ENCODE results near the gene IGFL1.
"Not testable (repeated sequence)": the region's sequence is repeated elsewhere in the genome, so short reads cannot be mapped to it uniquely, and the experiment has no call there.

Gene IGFL1

DNA sequence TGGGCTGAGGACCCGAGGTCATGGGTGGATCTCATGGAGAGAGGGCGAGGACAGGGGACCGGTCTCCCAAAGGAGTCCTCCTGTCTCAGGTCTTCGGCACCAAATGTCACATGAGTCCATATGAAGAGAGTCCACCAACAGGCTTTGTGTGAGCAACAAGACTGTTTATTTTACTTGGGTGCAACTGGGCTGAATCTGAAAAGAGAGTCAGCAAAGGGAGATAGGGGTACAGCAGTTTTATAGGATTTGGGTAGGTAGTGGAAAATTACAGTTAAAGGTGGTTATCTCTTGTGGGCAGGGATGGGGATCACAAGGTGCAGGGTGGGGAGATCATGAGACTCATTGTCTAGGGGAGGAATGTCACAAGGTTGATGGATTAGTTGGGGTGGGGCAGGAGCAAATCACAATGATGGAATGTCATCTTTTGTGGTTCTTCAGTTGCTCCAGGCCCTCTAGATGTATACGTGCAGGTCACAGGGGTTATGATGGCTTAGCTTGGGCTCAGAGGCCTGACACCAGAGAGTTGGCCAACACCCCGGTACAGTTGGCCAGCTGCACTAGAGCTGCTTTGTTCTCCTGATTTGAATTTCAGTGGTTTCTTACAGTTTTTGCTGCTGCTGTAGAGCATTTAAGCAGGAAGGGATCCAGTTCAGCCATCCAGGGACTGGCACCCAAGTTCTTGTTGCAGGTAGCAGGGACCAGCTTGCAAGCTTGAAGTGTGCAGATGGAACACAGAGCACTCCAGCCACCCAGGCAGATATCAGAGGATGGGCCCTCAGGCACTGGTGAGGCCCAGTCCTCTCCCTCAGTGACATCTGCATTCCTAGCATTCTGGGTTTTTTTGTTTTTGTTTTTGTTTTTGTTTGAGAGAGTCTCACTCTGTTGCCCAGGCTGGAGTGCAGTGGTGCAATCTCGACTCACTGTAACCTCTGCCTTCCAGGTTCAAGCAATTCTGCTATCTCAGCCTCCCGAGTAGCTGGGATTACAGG, 26.4 kb upstream of the IGFL1 start:
- no peak for DNase-seq

DNA sequence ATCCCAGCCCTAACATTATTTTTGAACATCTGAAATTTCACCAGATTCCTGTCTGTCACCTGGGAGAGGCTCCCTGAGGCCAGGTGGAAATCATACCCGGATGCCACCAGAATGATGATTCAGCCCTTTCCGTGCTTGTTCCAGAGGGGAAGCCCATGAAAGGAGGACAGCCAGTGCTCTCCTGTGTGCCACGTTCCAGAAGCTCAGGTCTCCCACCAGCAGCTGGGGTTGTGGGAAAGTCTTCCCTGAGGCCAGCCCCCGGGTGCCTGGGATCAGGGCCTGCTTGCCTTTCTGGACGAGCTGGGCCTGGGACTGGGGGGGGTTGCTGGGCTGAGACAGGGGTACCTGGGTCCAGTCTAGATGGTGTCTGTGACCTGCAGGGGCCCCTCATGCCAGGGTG, 25.5 kb upstream of the IGFL1 start:
- no peak for DNase-seq

DNA sequence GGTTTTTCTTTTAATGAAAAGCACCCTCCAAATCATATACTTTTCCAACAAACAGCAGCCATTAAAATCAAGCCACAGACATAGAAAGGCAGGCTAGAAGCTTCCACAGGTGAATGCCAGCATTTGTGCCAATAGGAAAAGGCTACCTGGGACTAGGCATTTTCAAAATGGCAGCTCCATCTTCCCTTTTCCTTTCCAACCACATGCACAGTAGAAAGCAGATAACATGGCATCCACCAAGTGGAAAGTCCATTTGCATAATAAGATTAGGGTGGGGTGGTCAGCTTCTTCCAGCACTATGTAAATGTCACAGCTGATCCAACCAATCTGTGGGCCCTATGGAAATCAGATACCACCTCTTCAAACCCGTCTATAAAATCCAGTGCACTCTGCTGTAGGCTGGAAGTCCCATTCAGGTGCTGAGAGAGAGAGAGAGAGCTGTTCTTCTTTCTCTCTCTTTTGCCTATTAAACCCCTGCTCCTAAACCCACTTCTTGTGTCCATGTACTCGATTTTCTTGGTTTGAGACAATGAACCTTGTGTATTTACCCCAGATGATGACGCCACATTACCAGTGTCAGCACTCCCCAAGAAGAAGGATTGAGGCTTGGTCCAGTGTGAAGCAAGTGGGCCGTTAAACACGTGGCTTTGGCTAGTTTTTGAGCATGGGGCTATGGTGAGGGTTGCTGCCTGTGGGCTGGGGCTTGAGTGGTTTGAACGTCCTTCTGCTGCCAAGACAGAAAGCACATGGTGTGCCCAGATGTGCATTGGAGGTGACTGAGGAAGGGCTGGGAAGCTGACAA, 24.2 kb upstream of the IGFL1 start:
- DNase-seq: no peak

DNA sequence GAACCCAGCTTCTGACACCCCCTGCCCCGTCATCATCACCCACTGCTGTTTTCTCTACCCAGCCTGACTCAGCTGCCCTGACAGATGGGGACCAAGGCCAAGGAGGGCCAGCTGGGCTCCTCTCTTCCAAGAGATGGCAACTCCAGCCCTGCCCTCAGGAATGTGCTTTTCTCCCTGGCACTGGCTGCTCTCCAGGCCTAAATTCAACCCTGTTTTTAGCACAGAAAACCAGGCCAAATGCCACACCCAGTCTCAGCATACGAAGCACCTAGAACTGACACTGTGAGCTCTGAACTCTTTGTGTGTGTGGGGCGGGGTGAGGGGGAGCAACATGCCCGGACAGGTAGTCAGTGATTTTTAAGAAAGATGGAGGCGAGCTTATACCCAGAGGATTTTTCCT, 23.4 kb upstream of the IGFL1 start:
- DNase-seq: no peak

DNA sequence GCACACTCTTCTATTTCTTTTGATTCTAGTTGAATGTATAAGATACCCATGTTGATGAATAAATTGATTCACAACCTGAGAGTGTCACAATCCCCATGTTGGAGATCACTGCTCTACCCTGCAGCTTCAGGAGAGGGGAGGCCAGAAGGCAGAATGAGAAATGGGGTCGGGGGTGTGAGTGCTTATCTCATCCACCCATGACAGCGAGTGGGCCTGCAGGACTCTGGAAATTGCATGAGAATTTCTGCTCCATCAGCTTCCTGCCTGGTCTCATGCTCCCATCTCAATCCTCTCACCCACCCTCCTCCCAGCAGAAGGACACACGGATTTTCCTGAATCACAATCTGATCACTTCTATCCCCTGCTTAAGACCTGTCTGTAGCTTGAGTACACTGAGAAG, 22.9 kb upstream of the IGFL1 start:
- no peak for DNase-seq

- not testable (repeated sequence) for DNase-seq
These were observed 21.7 kb upstream of the IGFL1 start for GRCh38 chr19:46207858-46208257.

DNA sequence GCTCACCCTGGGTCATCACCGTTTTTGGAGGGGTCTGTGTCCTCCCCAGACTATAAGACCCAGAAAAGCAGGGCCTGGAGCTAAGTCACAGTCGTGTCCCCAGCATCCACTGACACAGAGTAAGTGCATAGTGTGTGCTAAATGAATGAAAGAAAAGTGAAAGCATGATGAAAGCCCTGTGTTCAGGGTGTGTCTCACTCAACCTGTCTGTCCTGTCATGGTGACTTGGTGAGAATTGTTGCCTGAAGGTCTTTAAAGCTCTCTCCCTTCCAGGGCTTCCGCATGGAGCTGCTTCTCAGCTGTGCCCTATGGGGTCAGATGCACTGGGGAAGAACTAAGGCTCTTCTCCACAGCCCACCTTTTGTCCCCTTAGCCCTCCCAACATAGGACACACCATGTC, 20.5 kb upstream of the IGFL1 start:
- no peak for DNase-seq

DNA sequence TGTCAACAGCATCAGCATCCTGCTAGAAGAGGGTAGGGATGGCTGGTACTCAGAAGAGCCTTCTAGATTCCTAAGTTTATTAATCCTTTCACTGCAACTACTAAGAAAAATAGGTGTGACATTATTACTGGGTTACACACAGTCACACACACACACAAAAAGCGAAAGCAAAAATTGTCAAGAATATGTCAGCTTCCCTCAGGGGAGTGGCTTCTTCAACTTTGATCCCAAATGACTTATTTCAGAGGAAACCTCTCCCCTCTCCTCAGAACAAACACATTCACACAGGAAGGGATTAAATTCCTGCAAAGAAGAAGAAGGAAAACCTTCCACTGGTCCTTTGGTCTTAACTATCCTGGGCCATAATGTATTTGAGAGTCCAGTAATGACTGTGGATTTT, 20.1 kb upstream of the IGFL1 start:
- no peak for DNase-seq

DNA sequence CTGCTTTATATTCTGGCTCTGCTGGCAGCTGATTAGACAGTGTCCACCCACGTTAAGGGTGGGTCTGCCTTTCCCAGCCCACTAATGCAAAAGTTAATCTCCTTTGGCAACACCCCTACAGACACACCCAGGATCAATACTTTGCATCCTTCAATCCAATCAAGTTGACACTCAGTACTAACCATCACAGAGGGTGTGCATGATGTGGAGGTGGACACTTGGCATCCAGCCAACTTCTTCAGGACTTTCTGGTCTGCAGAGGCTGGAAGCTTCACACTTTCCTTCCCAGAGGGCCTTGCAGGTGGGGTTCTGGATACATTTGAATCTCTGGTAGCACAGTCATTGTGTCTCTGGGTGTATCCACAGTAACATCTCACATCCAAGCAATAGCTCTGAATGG, 18.9 kb upstream of the IGFL1 start:
- peak; percentile 17 for DNase-seq

DNA sequence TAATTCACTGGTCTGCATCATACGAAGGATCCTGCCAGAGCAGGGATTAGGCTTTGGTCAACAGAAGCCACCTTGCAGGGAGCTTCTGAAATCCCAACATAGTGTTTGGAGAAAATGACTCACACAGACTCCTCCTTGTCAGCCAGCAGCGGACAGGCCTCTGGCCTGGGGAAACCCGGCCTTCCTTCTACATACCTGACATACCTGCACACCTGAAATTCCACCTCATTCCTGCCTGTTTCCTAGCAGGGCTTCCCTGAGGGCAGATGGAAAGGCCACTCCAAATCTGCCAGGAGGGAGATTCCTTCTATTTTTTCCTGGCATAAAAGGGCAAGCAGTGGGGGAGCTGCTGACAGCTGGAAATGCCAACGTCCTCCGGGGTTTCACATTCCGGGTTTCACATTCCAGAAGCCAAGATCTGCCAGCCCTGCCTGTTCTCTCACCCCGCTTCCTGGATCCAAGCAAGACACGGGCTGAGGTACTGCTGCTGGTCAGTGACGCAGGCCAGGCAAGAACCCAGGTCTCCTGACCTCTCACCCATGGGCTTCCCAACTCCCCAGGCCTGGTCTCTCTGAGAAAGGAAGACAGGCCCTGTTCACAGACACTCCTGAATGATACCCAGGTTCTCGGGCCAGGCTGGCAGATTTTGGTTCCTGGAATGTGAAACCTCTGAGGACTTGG, 18.2 kb upstream of the IGFL1 start:
- peak; percentile 15 for DNase-seq

GRCh38 chr19:46212592-46212991, 16.9 kb upstream of the IGFL1 start:
- not testable (repeated sequence) for DNase-seq

DNA sequence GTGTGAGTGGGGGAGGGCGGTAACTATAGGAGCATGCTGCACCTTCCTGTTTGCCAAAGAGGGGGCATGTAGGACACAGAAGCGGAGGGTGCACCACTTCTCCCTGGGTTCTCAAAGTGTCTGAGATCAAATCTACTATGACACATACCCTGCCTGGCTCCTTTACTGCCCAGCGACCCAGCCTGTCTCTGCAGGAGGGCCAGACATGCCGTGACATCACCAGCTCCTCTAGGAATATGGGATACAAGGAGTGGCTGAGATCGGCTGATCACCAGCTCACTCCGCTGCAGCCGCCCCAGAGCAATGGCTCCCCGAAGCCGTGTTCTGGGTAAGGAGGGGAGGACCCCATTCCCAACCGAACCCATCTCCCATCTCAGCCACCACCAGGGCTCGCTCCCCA, 16.4 kb upstream of the IGFL1 start:
- no peak for DNase-seq

- DNase-seq: no peak
These were observed 15.7 kb upstream of the IGFL1 start for GRCh38 chr19:46213806-46214205.

- no peak for DNase-seq
These were observed 12.9 kb upstream of the IGFL1 start for GRCh38 chr19:46216612-46217011.

DNA sequence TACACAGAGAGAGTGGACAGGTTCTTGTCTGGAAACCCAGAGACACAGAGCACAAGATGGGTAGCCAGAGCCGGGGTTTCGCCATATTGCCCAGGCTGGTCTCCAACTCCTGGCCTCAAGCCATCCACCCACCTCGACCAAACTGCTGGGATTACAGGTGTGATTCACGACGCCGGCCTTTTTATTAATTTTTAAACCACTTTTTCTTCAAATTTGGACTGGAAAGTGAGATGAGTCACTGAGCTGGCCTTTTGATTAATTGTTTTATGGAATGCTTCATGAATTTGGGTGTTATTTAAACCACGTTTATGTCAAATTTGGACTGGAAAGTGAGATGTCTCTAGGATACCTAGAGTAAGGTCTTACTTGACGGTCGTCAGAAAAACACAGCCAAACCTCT, 12.1 kb upstream of the IGFL1 start:
- DNase-seq: no peak

GRCh38 chr19:46218160-46218559, 11.4 kb upstream of the IGFL1 start:
- DNase-seq: peak; percentile 36

DNA sequence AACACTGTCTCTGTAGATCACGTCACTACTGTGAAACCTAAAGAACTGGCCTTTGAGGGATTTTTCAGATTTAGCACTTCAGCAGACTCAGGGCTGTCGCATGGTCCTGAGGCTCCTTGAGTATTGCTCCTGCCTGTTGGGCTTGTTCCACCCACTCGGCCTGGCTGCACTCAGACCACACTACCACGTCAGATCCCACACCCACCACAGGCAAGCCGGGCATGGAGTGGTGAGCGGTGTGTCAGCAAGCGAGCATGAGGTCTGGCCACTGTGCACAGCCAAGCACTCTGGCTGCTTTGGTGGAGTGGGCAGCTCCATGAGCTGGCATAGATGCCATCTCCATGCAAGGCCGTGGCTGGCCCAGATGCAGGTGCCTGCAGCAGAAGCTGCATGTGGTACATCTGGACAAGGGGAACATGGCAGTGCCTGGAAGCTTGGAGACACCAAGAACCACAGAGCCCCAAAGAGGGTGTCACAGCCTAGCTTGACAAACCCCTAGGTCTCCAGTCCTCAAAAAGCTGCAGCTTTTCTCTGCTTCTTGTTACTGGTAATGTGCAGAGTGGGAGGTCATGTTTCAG, 9.4 kb upstream of the IGFL1 start:
- DNase-seq: no peak

DNA sequence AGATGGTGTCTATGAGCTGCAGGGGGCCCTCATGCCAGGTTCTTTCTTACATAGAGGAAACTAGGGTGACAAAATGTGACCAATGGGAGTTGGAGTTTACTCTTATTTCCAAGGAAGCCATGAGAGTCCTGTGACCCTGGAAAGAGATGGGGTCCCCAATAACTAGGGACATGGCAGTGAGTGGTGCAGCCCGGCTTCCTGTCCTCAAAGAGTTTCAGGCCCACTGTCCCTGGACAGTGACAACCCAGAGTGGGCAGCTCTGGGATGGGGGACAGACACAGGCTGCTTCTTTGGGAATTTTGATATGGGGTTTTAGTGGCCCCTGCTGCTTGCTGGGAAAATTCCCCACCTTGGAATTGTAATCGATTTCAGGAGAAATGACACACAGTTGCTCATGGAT, 8.4 kb upstream of the IGFL1 start:
- no peak for DNase-seq

DNA sequence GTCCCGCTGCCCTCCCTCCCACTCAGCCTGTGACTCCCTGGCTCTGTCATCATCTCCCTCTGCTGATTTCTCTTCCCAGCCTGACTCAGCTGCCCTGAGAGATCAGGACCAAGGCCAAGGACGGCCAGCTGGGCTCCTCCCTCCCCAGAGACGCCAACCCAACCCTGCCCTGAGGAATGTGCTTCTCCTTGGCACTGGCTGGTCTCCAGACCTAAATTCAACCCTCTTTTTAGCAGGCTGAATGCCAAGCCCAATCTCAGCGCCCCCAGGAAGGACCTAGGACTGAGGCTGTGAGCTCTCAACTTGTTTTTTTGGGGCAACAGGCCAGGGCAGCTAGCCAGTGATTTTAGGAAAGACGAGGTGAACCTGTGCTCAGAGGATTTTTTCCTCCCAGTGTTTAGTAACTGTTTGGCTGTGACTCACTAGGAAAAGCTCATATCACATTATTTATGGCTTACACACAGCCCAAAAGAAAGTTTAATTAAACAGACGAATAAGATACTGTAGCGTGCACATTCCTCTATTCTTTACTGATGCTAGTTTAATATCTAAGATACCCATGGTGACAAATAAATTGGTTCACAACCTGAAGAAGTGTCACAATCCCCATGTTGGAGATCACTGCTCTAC, 7.4 kb upstream of the IGFL1 start:
- DNase-seq: no peak

- peak; percentile 17 for DNase-seq
These were observed 5.8 kb upstream of the IGFL1 start for GRCh38 chr19:46223787-46224186.

GRCh38 chr19:46224773-46225172, 4.8 kb upstream of the IGFL1 start:
- DNase-seq: no peak

DNA sequence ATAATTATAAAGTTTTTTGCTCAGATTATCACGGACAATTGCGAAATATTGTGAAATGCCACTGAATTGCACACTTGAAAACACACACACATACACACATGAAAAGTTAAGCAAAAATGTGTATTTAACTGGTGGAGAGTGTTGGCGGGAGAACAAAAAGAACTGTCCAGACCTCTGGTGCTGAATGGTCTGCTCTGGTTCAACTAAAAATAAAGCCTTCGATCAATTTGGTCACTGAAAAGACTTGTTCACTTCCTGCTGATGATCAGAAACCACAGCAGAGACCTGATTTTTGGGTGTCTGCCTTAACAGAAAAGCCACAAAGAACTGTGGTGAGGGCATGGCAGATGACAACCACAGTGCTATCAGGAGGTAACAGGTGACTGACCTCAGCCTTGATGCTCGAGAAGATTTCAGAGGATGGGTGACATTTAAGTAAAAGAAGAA, 4.0 kb upstream of the IGFL1 start:
- DNase-seq: no peak

All from DMS53 (cell line).